Pulmonary artery endothelial cell (primary cell): ENCODE data around the gene REC8. TPM values are rescaled to one million over a fixed set of nuclear protein-coding genes. Genes with fewer than 3 reads are reported as not detected.
A peak's percentile ranks its signal among the peaks of the same experiment; 100 is the strongest.

ENCODE experiments used
- DNase-seq: peaks from one replicate; pipeline ENCODE4 v3.0.0-alpha.2; 2011; ENCODE audit warnings: low read depth, low spot score
- total RNA-seq: library from RNA; depleted of rRNA; stranded (reverse); fragments of >200 nt; gene quantifications from 2 replicates; pipeline ENCODE4 v1.2.3, GENCODE V29; 2014

Gene REC8
- total RNA-seq, 1 donor from 2014 or later = 1.6 TPM

- no peak for DNase-seq
These were observed 33.2 kb upstream of the REC8 start for GRCh38 chr14:24138396-24139271.

GRCh38 chr14:24139272-24139934, 32.5 kb upstream of the REC8 start:
- DNase-seq = no peak

- DNase-seq = peak; percentile 95
These were observed 30.6 kb upstream of the REC8 start, which contains the start of gene EMC9 for GRCh38 chr14:24141097-24141880. TSS of gene EMC9 (minus strand) at chr14:24141591. CDS start at chr14:24141304, 287 bp downstream.

GRCh38 chr14:24143511-24143910, 28.4 kb upstream of the REC8 start:
- no peak for DNase-seq

- DNase-seq = no peak
These were observed 27.4 kb upstream of the REC8 start for GRCh38 chr14:24144451-24144850.

GRCh38 chr14:24145219-24145618, 26.7 kb upstream of the REC8 start:
- DNase-seq = no peak

- DNase-seq = no peak
These were observed 26.0 kb upstream of the REC8 start for GRCh38 chr14:24145690-24146452.

GRCh38 chr14:24146453-24146977, 25.4 kb upstream of the REC8 start, which contains the start of gene PSME2:
TSS of gene PSME2 (minus strand) at chr14:24146610. CDS start at chr14:24146581, 29 bp downstream.
- peak; percentile 94 for DNase-seq

- DNase-seq = peak; percentile 95
These were observed 24.7 kb upstream of the REC8 start, which contains the start of gene RNF31 for GRCh38 chr14:24146978-24147760. TSS of gene RNF31 (plus strand) at chr14:24147498. CDS start at chr14:24147699, 201 bp downstream.

- no peak for DNase-seq
These were observed 24.0 kb upstream of the REC8 start for GRCh38 chr14:24147761-24148428.

- no peak for DNase-seq
These were observed 22.4 kb upstream of the REC8 start for GRCh38 chr14:24149302-24149969.

GRCh38 chr14:24150061-24150460, 21.8 kb upstream of the REC8 start:
- DNase-seq = no peak

GRCh38 chr14:24150567-24150966, 21.3 kb upstream of the REC8 start:
- no peak for DNase-seq

GRCh38 chr14:24150993-24151392, 20.9 kb upstream of the REC8 start:
- DNase-seq = no peak

- no peak for DNase-seq
These were observed 20.3 kb upstream of the REC8 start for GRCh38 chr14:24151404-24152080.

- DNase-seq = no peak
These were observed 16.8 kb upstream of the REC8 start for GRCh38 chr14:24155100-24155499.

GRCh38 chr14:24156840-24157239, 15.0 kb upstream of the REC8 start:
- no peak for DNase-seq

- DNase-seq = no peak
These were observed 14.5 kb upstream of the REC8 start for GRCh38 chr14:24157331-24157730.
